Psoas muscle (tissue), 8 donors: ENCODE results near the gene ID3. TPM values are rescaled to one million over a fixed set of nuclear protein-coding genes. Genes with fewer than 3 reads are reported as not detected.
A peak's percentile ranks its signal among the peaks of the same experiment; 100 is the strongest.

Experiments used
- ATAC-seq, 4 donors: fragments of 200-7000 bp; cut with Tn5 transposase; one replicate each; pipeline ENCODE4 v1.9.1; 2020; ENCODE audit warnings: moderate library complexity in 3 of 4, mild to moderate bottlenecking in 2 of 4
- DNase-seq, 2 donors: peaks; one replicate each; pipeline ENCODE4 v3.0.0-alpha.2; 2020
- H3K27ac ChIP-seq: fragments of 200-600 bp; one replicate; pipeline ENCODE4 v1.8.0; 2022
- H3K27me3 ChIP-seq, 3 donors: fragments of 200-600 bp in 1 of 3; one replicate each; pipeline versions ENCODE4 v1.6.1 to v1.8.0; 2013 to 2022; ENCODE audit warnings: low read length in 2 of 3, mild to moderate bottlenecking in 2 of 3, moderate library complexity in 1 of 3; ENCODE audit not compliant: insufficient read depth in 3 of 3
- H3K36me3 ChIP-seq, 2 donors: fragments of 200-600 bp in 1 of 2; one replicate each; pipeline versions ENCODE4 v1.6.1 to v1.8.0; 2013 to 2022; ENCODE audit warnings: low read depth in 1 of 2, mild to moderate bottlenecking in 1 of 2, moderate library complexity in 1 of 2; ENCODE audit not compliant: insufficient read depth in 1 of 2
- H3K4me1 ChIP-seq: fragments of 200-600 bp; one replicate; pipeline ENCODE4 v1.8.0; 2022
- H3K4me3 ChIP-seq: fragments of 200-600 bp; one replicate; pipeline ENCODE4 v1.8.0; 2022; ENCODE audit warnings: mild to moderate bottlenecking
- H3K9me3 ChIP-seq: fragments of 200-600 bp; one replicate; pipeline ENCODE4 v1.8.0; 2022
- CTCF ChIP-seq: fragments of 200-600 bp; IDR thresholded peaks from one replicate; pipeline ENCODE4 v1.8.0; 2022; ENCODE audit warnings: antibody characterized with exemption
- WGBS, 3 donors: extraction: QIAGEN DNeasy Blood & Tissue Kit; methylation state at CpG; one replicate each; pipeline versions ENCODE4 v1.1.6 to v1.1.7; 2013; 5-methylcytosine and 5-hydroxymethylcytosine counted together
- intact Hi-C, 2 donors: fragments of 100-400 bp; cut with DNase I; formaldehyde crosslinking; loops; one replicate each; pipeline versions ENCODE4 v1.11.0 to v1.14.2; 2022
- polyA plus RNA-seq, 3 donors: library from polyadenylated mRNA; stranded (reverse); fragments of 200-250 nt; gene quantifications; one replicate each; pipeline ENCODE4 v1.2.3, GENCODE V29; 2013
- total RNA-seq, 4 donors: library from RNA; stranded (reverse); fragmentation: NEBNext Ultra II Directional in 2 of 4; extraction: Animal tissue kit (Norgen Biotek cat#: 25700) in 2 of 4; gene quantifications; one replicate each; pipeline versions ENCODE4 v1.2.1 to v1.2.4, GENCODE V29; 2021 to 2023
- donor health status: healthy with polysubstance abuse.
- donor health status: DM: no; HTN: no; CAD: no; lungs with moderate emphysema.
- donor health status: Bipolar disorder and iron deficiency.
- donor health status: healthy.
- donor health status: DM: yes; HTN: yes; CAD: no.
- donor health status: DM: no; HTN: no; CAD: no.
- donor health status: DM: no; HTN: no; CAD: no.
- donor health status: DM: yes; HTN: yes; CAD: no.

The ID3 gene
- total and polyA plus RNA-seq, 7 donors: 17.8 to 126 (median 66.8) TPM

- Histone ChIP-seq H3K4me3 (no peak overlapping the region), H3K27ac (peak overlapping the region; percentile 71), H3K9me3 (no peaks in the 10 kb centered on the region), H3K36me3 (no peaks in the 10 kb centered on the region), H3K4me1 (peaks cover 33% of the 10 kb centered on the region), H3K27me3 (no peaks in the 10 kb centered on the region)
- no peak for TF ChIP-seq CTCF
- DNase-seq (no peak), ATAC-seq (peak in 2 of 4 donors; percentile 16 to 26)
- WGBS, 3 donors: 70 to 77% (median 72%) methylated on average over 5 of the region's 5 CpGs
- intact Hi-C loops: no loop called here
These were observed 33.8 kb upstream of the ID3 start for GRCh38 chr1:23593042-23593521.

DNA sequence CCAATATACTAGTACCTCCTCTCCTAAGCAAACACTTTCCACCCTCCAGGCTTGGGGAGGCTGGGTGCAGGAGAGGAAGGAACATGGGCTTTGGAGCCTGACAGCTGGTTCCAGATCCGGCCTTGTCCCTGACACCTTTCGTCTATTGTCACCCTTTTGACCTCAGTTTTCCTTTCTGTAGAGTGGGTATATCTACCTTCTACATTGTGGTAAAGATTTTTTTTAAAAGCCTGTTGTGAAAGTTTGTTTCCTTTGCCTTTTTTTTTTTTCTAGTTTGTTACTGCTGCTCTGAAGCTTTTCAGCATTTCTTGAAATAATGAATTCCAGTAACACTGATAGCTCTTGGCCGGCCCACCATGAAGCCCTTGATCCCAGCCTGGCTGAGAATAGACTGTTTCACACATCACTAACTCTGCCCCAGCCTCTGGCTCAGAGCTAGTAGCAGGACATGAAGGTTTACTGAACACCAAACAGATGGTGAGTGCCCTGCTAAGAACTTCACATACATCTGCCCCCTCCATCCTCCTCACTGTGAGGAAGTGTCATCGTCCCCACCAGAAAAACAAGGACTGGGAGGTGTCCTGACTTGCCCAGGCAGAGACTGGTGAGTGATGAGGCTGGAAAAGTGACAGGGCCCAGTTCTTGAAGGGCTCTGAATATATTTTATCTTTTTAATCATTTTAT, 33.0 kb upstream of the ID3 start:
- WGBS, 3 donors: 74 to 82% (median 77%) methylated on average over 4 of the region's 4 CpGs
- no peaks in the 10 kb centered on the region for H3K9me3 ChIP-seq
- no peak for DNase-seq
- TF ChIP-seq CTCF: no peak
- peaks cover 33% of the 10 kb centered on the region for H3K4me1 ChIP-seq
- H3K4me3 ChIP-seq: no peak overlapping the region
- peak overlapping the region; percentile 71 for H3K27ac ChIP-seq
- no peaks in the 10 kb centered on the region for H3K27me3 ChIP-seq
- no peaks in the 10 kb centered on the region for H3K36me3 ChIP-seq
- intact Hi-C loops: no loop called here
- peak in 1 of 4 donors; percentile 51 for ATAC-seq

- Histone ChIP-seq H3K9me3 (no peaks in the 10 kb centered on the region), H3K27me3 (no peaks in the 10 kb centered on the region), H3K36me3 (no peaks in the 10 kb centered on the region), H3K27ac (peak overlapping the region; percentile 71), H3K4me1 (peaks cover 33% of the 10 kb centered on the region), H3K4me3 (no peak overlapping the region)
- intact Hi-C loops: no loop called here
- TF ChIP-seq CTCF: no peak
- DNase-seq (peak; percentile 26 to 62), ATAC-seq (peak; percentile 41 to 54 (median 50))
- WGBS, 3 donors: 58 to 67% (median 64%) methylated on average over 12 to 15 of the region's 15 CpGs
These were observed 32.3 kb upstream of the ID3 start for GRCh38 chr1:23591460-23592208.

DNA sequence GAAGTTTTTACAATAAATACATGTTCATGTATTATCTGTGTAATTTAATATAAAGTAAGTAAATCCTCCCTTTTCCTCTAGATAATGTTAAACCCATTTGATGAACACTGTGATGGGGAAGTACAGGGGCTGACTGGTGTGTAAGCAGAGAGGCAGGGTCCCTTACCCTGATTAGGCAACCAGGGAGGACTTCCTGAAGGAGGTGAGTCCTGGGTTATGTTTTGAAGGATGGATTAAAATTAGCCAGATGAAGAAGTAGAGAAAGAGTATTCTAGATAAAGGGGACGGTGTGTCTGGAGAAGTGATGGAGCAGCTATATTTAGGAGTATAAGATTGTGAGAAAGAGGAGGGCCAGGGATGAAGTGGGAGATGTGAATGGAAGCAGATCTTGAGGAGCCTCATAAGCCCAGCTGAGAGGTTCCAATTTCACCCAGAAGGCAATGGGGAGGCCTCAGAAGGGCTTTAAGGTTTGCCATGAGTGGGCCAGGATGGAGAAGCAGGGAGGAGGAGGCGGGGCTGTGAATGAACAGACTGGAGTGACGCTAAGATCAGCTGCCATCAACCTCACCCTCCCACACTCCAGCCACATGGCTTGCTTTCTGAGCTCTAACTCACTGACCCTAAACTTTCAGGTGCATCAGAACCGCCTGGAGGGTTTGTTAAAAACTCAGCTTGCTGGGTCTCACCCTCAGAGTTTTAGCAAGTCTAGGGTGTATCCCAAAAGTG, 30.9 kb upstream of the ID3 start:
- peak overlapping the region; percentile 12 for H3K27ac ChIP-seq
- no peak for TF ChIP-seq CTCF

More for the DNA sequence above, 30.9 kb upstream of the ID3 start:
- ATAC-seq (no peak), DNase-seq (no peak)
- WGBS, 3 donors: 84 to 92% (median 87%) methylated on average over 4 of the region's 4 CpGs
- Histone ChIP-seq H3K36me3 (no peaks in the 10 kb centered on the region), H3K9me3 (no peaks in the 10 kb centered on the region), H3K4me1 (peaks cover 41% of the 10 kb centered on the region), H3K4me3 (no peak overlapping the region), H3K27me3 (no peaks in the 10 kb centered on the region)
- intact Hi-C loops: no loop called here
